ENCODE data around the gene SFTPA1.

The SFTPA1 gene

GRCh38 chr10:79601939-79602338, 8.8 kb upstream of the SFTPA1 start:
- H3K27ac ChIP-seq (ENCODE audit: low read depth, low read length): no peak overlapping the region
- H2AFZ ChIP-seq (ENCODE audit: insufficient read depth, low read length, poor library complexity): no peak overlapping the region
- WGBS (ENCODE audit: extremely low coverage, insufficient coverage, insufficient read length): no CpG with 5 or more reads among the region's 1 CpG

GRCh38 chr10:79602953-79603352, 7.8 kb upstream of the SFTPA1 start:
- Histone ChIP-seq H2BK12ac (ENCODE audit: low read length) (no peak overlapping the region), H2AFZ (ENCODE audit: insufficient read depth, low read length, poor library complexity) (no peak overlapping the region), H3K27ac (ENCODE audit: low read depth, low read length) (no peak overlapping the region), H3K27me3 (ENCODE audit: insufficient read depth, low read length) (no peaks in the 10 kb centered on the region), H3K23ac (ENCODE audit: low read length) (no peak overlapping the region), H2AK5ac (ENCODE audit: low read length) (no peak overlapping the region), H3K9me3 (ENCODE audit: insufficient read depth, low read depth, low read length) (peaks cover 5% of the 10 kb centered on the region), H3K14ac (ENCODE audit: low read length) (no peak overlapping the region), H2BK5ac (ENCODE audit: low read depth, low read length, poor library complexity) (no peak overlapping the region), H4K91ac (ENCODE audit: low read depth, low read length) (no peak overlapping the region), H3K4me1 (ENCODE audit: control insufficient read depth in 1 of 2, insufficient read depth in 2 of 2, low read length in 2 of 2) (no peaks in the 10 kb centered on the region), H3K36me3 (ENCODE audit: control insufficient read depth in 1 of 2, insufficient read depth in 2 of 2, low read length in 2 of 2) (no peaks in the 10 kb centered on the region), H3K9ac (ENCODE audit: low read length) (no peak overlapping the region), H3K18ac (ENCODE audit: low read length) (no peak overlapping the region), H3K79me2 (ENCODE audit: control insufficient read depth, insufficient read depth, low read length, poor library complexity) (no peaks in the 10 kb centered on the region), H4K12ac (ENCODE audit: low read depth, low read length) (no peak overlapping the region), H4K8ac (ENCODE audit: low read depth, low read length) (no peak overlapping the region), H2BK120ac (ENCODE audit: insufficient read depth, low read length, poor library complexity) (no peak overlapping the region), H3K79me1 (ENCODE audit: low read length) (no peaks in the 10 kb centered on the region), H3K4ac (ENCODE audit: low read depth, low read length) (no peak overlapping the region), H3K4me2 (ENCODE audit: low read length) (no peak overlapping the region), H3K4me3 (ENCODE audit: low read depth, low read length) (no peak overlapping the region)
- no peak for DNase-seq
- WGBS (ENCODE audit: extremely low coverage, insufficient coverage, insufficient read length): no CpG with 5 or more reads among the region's 2 CpGs

More at GRCh38 chr10:79601939-79602338, 8.8 kb upstream of the SFTPA1 start:
- Histone ChIP-seq H3K23ac (ENCODE audit: low read length) (no peak overlapping the region), H3K79me2 (ENCODE audit: control insufficient read depth, insufficient read depth, low read length, poor library complexity) (no peaks in the 10 kb centered on the region), H3K27me3 (ENCODE audit: insufficient read depth, low read length) (no peaks in the 10 kb centered on the region), H4K8ac (ENCODE audit: low read depth, low read length) (no peak overlapping the region), H2BK120ac (ENCODE audit: insufficient read depth, low read length, poor library complexity) (no peak overlapping the region), H2BK5ac (ENCODE audit: low read depth, low read length, poor library complexity) (no peak overlapping the region), H2BK12ac (ENCODE audit: low read length) (no peak overlapping the region), H4K12ac (ENCODE audit: low read depth, low read length) (no peak overlapping the region), H3K18ac (ENCODE audit: low read length) (no peak overlapping the region), H3K9ac (ENCODE audit: low read length) (no peak overlapping the region), H3K4me1 (ENCODE audit: control insufficient read depth in 1 of 2, insufficient read depth in 2 of 2, low read length in 2 of 2) (no peaks in the 10 kb centered on the region), H3K4me3 (ENCODE audit: low read depth, low read length) (no peak overlapping the region), H3K36me3 (ENCODE audit: control insufficient read depth in 1 of 2, insufficient read depth in 2 of 2, low read length in 2 of 2) (no peaks in the 10 kb centered on the region), H3K4ac (ENCODE audit: low read depth, low read length) (no peak overlapping the region), H3K9me3 (ENCODE audit: insufficient read depth, low read depth, low read length) (peaks cover 7% of the 10 kb centered on the region), H4K91ac (ENCODE audit: low read depth, low read length) (no peak overlapping the region), H3K14ac (ENCODE audit: low read length) (no peak overlapping the region), H2AK5ac (ENCODE audit: low read length) (no peak overlapping the region), H3K79me1 (ENCODE audit: low read length) (no peaks in the 10 kb centered on the region), H3K4me2 (ENCODE audit: low read length) (no peak overlapping the region)
- DNase-seq: no peak

GRCh38 chr10:79604294-79604693, 6.4 kb upstream of the SFTPA1 start:
- H3K23ac ChIP-seq (ENCODE audit: low read length): no peak overlapping the region
- no peaks in the 10 kb centered on the region for H3K79me1 ChIP-seq (ENCODE audit: low read length)
- H4K12ac ChIP-seq (ENCODE audit: low read depth, low read length): no peak overlapping the region
- H3K27ac ChIP-seq (ENCODE audit: low read depth, low read length): no peak overlapping the region
- no peak overlapping the region for H4K8ac ChIP-seq (ENCODE audit: low read depth, low read length)
- H2BK120ac ChIP-seq (ENCODE audit: insufficient read depth, low read length, poor library complexity): no peak overlapping the region
- no peaks in the 10 kb centered on the region for H3K79me2 ChIP-seq (ENCODE audit: control insufficient read depth, insufficient read depth, low read length, poor library complexity)
- H3K9ac ChIP-seq (ENCODE audit: low read length): no peak overlapping the region
- H3K18ac ChIP-seq (ENCODE audit: low read length): no peak overlapping the region
- H2BK12ac ChIP-seq (ENCODE audit: low read length): no peak overlapping the region
- no peak for DNase-seq
- peaks cover 3% of the 10 kb centered on the region for H3K9me3 ChIP-seq (ENCODE audit: insufficient read depth, low read depth, low read length)
- H2AFZ ChIP-seq (ENCODE audit: insufficient read depth, low read length, poor library complexity): no peak overlapping the region
- H4K91ac ChIP-seq (ENCODE audit: low read depth, low read length): no peak overlapping the region
- H3K4me2 ChIP-seq (ENCODE audit: low read length): no peak overlapping the region
- no peak overlapping the region for H3K4ac ChIP-seq (ENCODE audit: low read depth, low read length)
- no peak overlapping the region for H3K4me3 ChIP-seq (ENCODE audit: low read depth, low read length)
- no peak overlapping the region for H2BK5ac ChIP-seq (ENCODE audit: low read depth, low read length, poor library complexity)
- no peaks in the 10 kb centered on the region for H3K27me3 ChIP-seq (ENCODE audit: insufficient read depth, low read length)
- H3K36me3 ChIP-seq (ENCODE audit: control insufficient read depth in 1 of 2, insufficient read depth in 2 of 2, low read length in 2 of 2): no peaks in the 10 kb centered on the region
- no peak overlapping the region for H2AK5ac ChIP-seq (ENCODE audit: low read length)
- no peak overlapping the region for H3K14ac ChIP-seq (ENCODE audit: low read length)
- WGBS (ENCODE audit: extremely low coverage, insufficient coverage, insufficient read length): no CpG with 5 or more reads among the region's 1 CpG
- H3K4me1 ChIP-seq (ENCODE audit: control insufficient read depth in 1 of 2, insufficient read depth in 2 of 2, low read length in 2 of 2): no peaks in the 10 kb centered on the region

GRCh38 chr10:79605308-79605707, 5.4 kb upstream of the SFTPA1 start:
- no peak overlapping the region for H2BK120ac ChIP-seq (ENCODE audit: insufficient read depth, low read length, poor library complexity)
- peaks cover 3% of the 10 kb centered on the region for H3K9me3 ChIP-seq (ENCODE audit: insufficient read depth, low read depth, low read length)
- no peak overlapping the region for H2BK5ac ChIP-seq (ENCODE audit: low read depth, low read length, poor library complexity)
- no peak overlapping the region for H3K14ac ChIP-seq (ENCODE audit: low read length)
- no peak overlapping the region for H2BK12ac ChIP-seq (ENCODE audit: low read length)
- no peak overlapping the region for H2AK5ac ChIP-seq (ENCODE audit: low read length)
- no peak overlapping the region for H3K4me2 ChIP-seq (ENCODE audit: low read length)
- no peak overlapping the region for H4K12ac ChIP-seq (ENCODE audit: low read depth, low read length)
- no peaks in the 10 kb centered on the region for H3K27me3 ChIP-seq (ENCODE audit: insufficient read depth, low read length)
- no peak overlapping the region for H2AFZ ChIP-seq (ENCODE audit: insufficient read depth, low read length, poor library complexity)
- no peak overlapping the region for H4K91ac ChIP-seq (ENCODE audit: low read depth, low read length)
- H3K4me3 ChIP-seq (ENCODE audit: low read depth, low read length): no peak overlapping the region
- DNase-seq: no peak
- no peaks in the 10 kb centered on the region for H3K4me1 ChIP-seq (ENCODE audit: control insufficient read depth in 1 of 2, insufficient read depth in 2 of 2, low read length in 2 of 2)
- no peaks in the 10 kb centered on the region for H3K79me1 ChIP-seq (ENCODE audit: low read length)
- H4K8ac ChIP-seq (ENCODE audit: low read depth, low read length): no peak overlapping the region
- H3K36me3 ChIP-seq (ENCODE audit: control insufficient read depth in 1 of 2, insufficient read depth in 2 of 2, low read length in 2 of 2): no peaks in the 10 kb centered on the region
- no peak overlapping the region for H3K27ac ChIP-seq (ENCODE audit: low read depth, low read length)
- no peak overlapping the region for H3K4ac ChIP-seq (ENCODE audit: low read depth, low read length)
- H3K23ac ChIP-seq (ENCODE audit: low read length): no peak overlapping the region
- no peaks in the 10 kb centered on the region for H3K79me2 ChIP-seq (ENCODE audit: control insufficient read depth, insufficient read depth, low read length, poor library complexity)
- no peak overlapping the region for H3K18ac ChIP-seq (ENCODE audit: low read length)
- H3K9ac ChIP-seq (ENCODE audit: low read length): no peak overlapping the region

Data from trophoblast cell (in vitro differentiated cells and primary cell).